Esophagus muscularis mucosa (tissue), 4 donors: ENCODE results near the gene IGSF21. TPM values are rescaled to one million over a fixed set of nuclear protein-coding genes. Genes with fewer than 3 reads are reported as not detected.

Experiments
- DNase-seq: peaks from one replicate; pipeline ENCODE4 v3.0.0-alpha.2; 2017; ENCODE audit errors: extremely low spot score
- H3K27ac ChIP-seq, 4 donors: fragments of 200-600 bp; sonication (generic); replicated peaks in 1 of 4; 1 replicate in 3 of 4; 2 replicates in 1 of 4; pipeline ENCODE4 v1.5.1; 2016 to 2019; ENCODE audit warnings: mild to moderate bottlenecking in 1 of 4
- H3K27me3 ChIP-seq, 4 donors: fragments of 200-600 bp; sonication (generic); one replicate each; pipeline versions ENCODE4 v1.5.1 to v1.6.0; 2016 to 2019
- H3K36me3 ChIP-seq, 4 donors: fragments of 200-600 bp; sonication (generic); one replicate each; pipeline ENCODE4 v1.5.1; 2016 to 2019
- H3K4me1 ChIP-seq, 4 donors: fragments of 200-600 bp; sonication (generic); one replicate each; pipeline ENCODE4 v1.5.1; 2016 to 2019
- H3K4me3 ChIP-seq, 4 donors: fragments of 200-600 bp; sonication (generic); 1 replicate in 2 of 4; 2 replicates in 2 of 4; pipeline ENCODE4 v1.5.1; 2016 to 2019; ENCODE audit warnings: mild to moderate bottlenecking in 4 of 4, moderate library complexity in 1 of 4
- H3K9me3 ChIP-seq, 4 donors: fragments of 200-600 bp; sonication (generic); 1 replicate in 3 of 4; 2 replicates in 1 of 4; pipeline ENCODE4 v1.5.1; 2016 to 2019
- EP300 ChIP-seq: sonication (generic); formaldehyde crosslinking; IDR thresholded peaks from one replicate; pipeline ENCODE4 v1.6.1; 2017; ENCODE audit warnings: antibody characterized with exemption
- POLR2A ChIP-seq: fragments of 450-650 bp; IDR thresholded peaks from one replicate; pipeline ENCODE4 v1.6.1; 2017; ENCODE audit warnings: antibody characterized with exemption, moderate library complexity, mild to moderate bottlenecking, low read depth
- POLR2AphosphoS5 ChIP-seq, 2 donors: sonication (generic); formaldehyde crosslinking; IDR thresholded peaks; one replicate each; pipeline ENCODE4 v1.6.1; 2017; ENCODE audit warnings: antibody characterized with exemption in 2 of 2
- WGBS: methylation state at CpG from one replicate; pipeline ENCODE4 v1.1.5; 2018; 5-methylcytosine and 5-hydroxymethylcytosine counted together
- intact Hi-C: fragments of 100-400 bp; cut with DNase I; formaldehyde crosslinking; loops from one replicate; pipeline ENCODE4 v1.15.1; 2023
- total RNA-seq, 4 donors: library from RNA; depleted of rRNA; stranded (reverse); fragments of >200 nt; gene quantifications; one replicate each; pipeline versions ENCODE4 v1.1.0 to v1.2.1, GENCODE V29; 2016
- TF ChIP-seq, protein P1 (sequence below), 3 experiments: fragments of 200-600 bp in 2 of 3; fragments of 450-650 bp in 1 of 3; sonication (generic) in 2 of 3; IDR thresholded peaks; one replicate each; pipeline ENCODE4 v1.5.1; 2017 to 2019; ENCODE audit warnings: antibody characterized with exemption in 3 of 3, mild to moderate bottlenecking in 2 of 3, moderate library complexity in 1 of 3

The IGSF21 gene
- total RNA-seq, 4 donors from 2014 or later = 1.1 to 2.7 (median 1.2) TPM

DNA sequence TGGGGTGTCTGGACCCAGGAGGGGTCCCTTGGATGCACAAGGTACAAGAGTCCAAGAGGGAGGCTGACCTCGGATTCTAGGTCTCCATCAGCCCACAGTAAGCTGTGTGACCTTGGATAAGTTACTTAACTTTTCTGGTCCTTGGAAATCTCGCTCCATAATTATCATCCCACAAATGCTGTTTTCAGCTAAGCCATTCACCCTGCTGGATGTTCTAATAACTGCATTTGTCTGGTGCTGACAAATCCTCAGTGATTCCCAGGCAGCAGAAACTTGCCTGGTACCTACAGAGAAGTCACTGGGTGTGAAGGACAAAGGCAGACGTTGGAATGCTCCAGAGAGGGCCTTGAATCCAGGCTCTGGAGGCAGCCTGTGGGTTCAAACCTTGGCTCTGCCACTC, 89.7 kb downstream of the IGSF21 start:
- no peak for DNase-seq
- H3K4me3 ChIP-seq = no peak overlapping the region
- H3K9me3 ChIP-seq = no peaks in the 10 kb centered on the region
- H3K27ac ChIP-seq = no peak overlapping the region
- no peak for TF ChIP-seq EP300
- no peak for TF ChIP-seq POLR2A
- TF ChIP-seq, protein P1, sequence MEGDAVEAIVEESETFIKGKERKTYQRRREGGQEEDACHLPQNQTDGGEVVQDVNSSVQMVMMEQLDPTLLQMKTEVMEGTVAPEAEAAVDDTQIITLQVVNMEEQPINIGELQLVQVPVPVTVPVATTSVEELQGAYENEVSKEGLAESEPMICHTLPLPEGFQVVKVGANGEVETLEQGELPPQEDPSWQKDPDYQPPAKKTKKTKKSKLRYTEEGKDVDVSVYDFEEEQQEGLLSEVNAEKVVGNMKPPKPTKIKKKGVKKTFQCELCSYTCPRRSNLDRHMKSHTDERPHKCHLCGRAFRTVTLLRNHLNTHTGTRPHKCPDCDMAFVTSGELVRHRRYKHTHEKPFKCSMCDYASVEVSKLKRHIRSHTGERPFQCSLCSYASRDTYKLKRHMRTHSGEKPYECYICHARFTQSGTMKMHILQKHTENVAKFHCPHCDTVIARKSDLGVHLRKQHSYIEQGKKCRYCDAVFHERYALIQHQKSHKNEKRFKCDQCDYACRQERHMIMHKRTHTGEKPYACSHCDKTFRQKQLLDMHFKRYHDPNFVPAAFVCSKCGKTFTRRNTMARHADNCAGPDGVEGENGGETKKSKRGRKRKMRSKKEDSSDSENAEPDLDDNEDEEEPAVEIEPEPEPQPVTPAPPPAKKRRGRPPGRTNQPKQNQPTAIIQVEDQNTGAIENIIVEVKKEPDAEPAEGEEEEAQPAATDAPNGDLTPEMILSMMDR (IDR thresholded peaks at IDR 0.05) = no peak
- TF ChIP-seq POLR2AphosphoS5 (IDR thresholded peaks at IDR 0.05) = no peak
- 76% methylated on average over 3 of the region's 3 CpGs for WGBS
- peaks cover 0 to 99% (median 2%) of the 10 kb centered on the region in 4 donors for H3K27me3 ChIP-seq
- intact Hi-C loops = no loop called here
- no peaks in the 10 kb centered on the region for H3K4me1 ChIP-seq
- H3K36me3 ChIP-seq = no peaks in the 10 kb centered on the region

DNA sequence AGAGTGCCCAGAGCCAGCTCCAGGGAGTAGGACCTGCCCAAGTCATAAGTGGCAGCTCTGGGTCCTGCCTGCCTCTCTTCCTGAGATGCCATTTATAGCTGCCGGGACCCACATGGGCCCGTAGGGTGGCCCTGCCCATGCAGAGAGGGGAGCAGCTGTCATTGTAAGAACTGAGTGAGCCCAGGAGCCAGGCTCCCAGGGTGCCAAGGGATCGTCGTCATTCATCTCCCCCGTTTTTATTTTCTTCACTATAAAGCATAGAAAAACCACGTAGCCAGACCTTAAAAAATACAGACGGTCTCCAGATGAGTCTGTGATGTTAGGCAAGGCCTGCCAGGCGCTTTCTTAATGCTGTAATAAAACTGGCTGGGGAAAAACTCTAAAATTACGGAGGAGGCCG, 90.7 kb downstream of the IGSF21 start:
- 45% methylated on average over 10 of the region's 10 CpGs for WGBS
- DNase-seq = no peak
- H3K4me1 ChIP-seq = no peaks in the 10 kb centered on the region
- H3K9me3 ChIP-seq = no peaks in the 10 kb centered on the region
- H3K27me3 ChIP-seq = peaks cover 0 to 99% (median 2%) of the 10 kb centered on the region in 4 donors
- no peaks in the 10 kb centered on the region for H3K36me3 ChIP-seq
- no peak overlapping the region for H3K27ac ChIP-seq
- TF ChIP-seq POLR2A (no peak), EP300 (no peak), POLR2AphosphoS5 (IDR thresholded peaks at IDR 0.05) (no peak)
- TF ChIP-seq, protein P1 (IDR thresholded peaks at IDR 0.05) = no peak
- intact Hi-C loops = no loop called here
- no peak overlapping the region for H3K4me3 ChIP-seq

DNA sequence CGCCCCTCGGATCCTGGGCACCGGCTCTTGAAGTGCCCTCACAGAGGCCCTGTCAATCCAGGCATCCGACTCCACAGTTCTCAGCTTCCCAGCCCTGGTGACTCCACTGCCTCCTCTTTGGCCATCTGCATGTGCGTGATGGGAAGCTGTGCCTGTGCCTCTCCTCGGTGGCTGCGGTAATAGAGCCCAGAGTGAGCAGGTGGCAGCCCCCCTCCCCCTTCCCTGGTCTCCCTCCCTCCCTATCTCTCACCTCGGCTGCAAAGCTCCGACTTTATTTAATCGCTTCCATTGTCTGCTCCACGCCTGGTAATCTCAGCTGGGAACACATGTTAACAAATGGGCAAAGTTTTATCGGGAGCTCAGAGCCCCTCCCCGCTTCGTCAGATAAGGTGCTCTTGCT, 91.9 kb downstream of the IGSF21 start:
- Histone ChIP-seq H3K27me3 (peaks cover 0 to 100% (median 2%) of the 10 kb centered on the region in 4 donors), H3K4me3 (no peak overlapping the region), H3K9me3 (no peaks in the 10 kb centered on the region), H3K36me3 (no peaks in the 10 kb centered on the region), H3K27ac (no peak overlapping the region), H3K4me1 (no peaks in the 10 kb centered on the region)
- intact Hi-C loops = no loop called here
- TF ChIP-seq POLR2AphosphoS5 (IDR thresholded peaks at IDR 0.05) (no peak), EP300 (no peak), POLR2A (no peak)
- TF ChIP-seq, protein P1 (IDR thresholded peaks at IDR 0.05) = no peak
- WGBS = 49% methylated on average over 11 of the region's 14 CpGs
- no peak for DNase-seq

GRCh38 chr1:18200136-18200717, 92.6 kb downstream of the IGSF21 start:
- peaks cover 0 to 97% (median 2%) of the 10 kb centered on the region in 4 donors for H3K27me3 ChIP-seq
- WGBS = 66% methylated on average over 8 of the region's 8 CpGs
- intact Hi-C loops = no loop called here
- H3K9me3 ChIP-seq = no peaks in the 10 kb centered on the region
- TF ChIP-seq EP300 = no peak
- TF ChIP-seq, protein P1 (IDR thresholded peaks at IDR 0.05) = no peak
- TF ChIP-seq POLR2A = no peak
- TF ChIP-seq POLR2AphosphoS5 (IDR thresholded peaks at IDR 0.05) = no peak
- no peak for DNase-seq
- H3K4me1 ChIP-seq = no peaks in the 10 kb centered on the region
- H3K27ac ChIP-seq = no peak overlapping the region
- no peak overlapping the region for H3K4me3 ChIP-seq
- no peaks in the 10 kb centered on the region for H3K36me3 ChIP-seq

DNA sequence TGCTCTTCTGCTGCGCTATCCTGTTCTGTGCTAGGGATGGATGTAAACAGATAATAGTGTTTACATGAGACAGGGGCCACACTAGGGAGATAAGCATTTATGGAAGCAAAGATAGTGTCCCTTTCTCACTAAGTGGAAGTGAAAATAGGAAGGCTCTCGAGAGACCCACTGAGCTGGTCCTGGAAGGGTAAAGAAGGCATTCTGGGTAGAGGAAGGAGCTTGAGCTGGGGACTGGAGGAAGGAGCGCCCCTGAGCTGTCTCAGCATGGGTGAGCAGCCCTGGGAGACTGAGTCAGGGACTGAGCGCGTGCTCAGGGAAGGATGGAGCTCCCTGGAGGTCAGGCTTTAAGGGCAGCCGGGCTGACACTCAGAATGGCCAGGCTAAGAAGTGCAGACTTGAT, 93.3 kb downstream of the IGSF21 start:
- Histone ChIP-seq H3K36me3 (no peaks in the 10 kb centered on the region), H3K4me1 (no peaks in the 10 kb centered on the region), H3K27me3 (peaks cover 0 to 91% (median 2%) of the 10 kb centered on the region in 4 donors), H3K9me3 (no peaks in the 10 kb centered on the region), H3K27ac (no peak overlapping the region), H3K4me3 (no peak overlapping the region)
- intact Hi-C loops = no loop called here
- WGBS = 64% methylated on average over 6 of the region's 6 CpGs
- TF ChIP-seq EP300 = no peak
- no peak for TF ChIP-seq POLR2A
- DNase-seq = no peak
